WTC11 (cell line): ENCODE measurements around the gene PTGES2. TPM values are rescaled to one million over a fixed set of nuclear protein-coding genes. Genes with fewer than 3 reads are reported as not detected.

Source experiments
- ATAC-seq: fragments of 200-7000 bp; cut with Tn5 transposase; 2 replicates; pipeline ENCODE4 v1.10.0; 2021; ENCODE audit warnings: mild to moderate bottlenecking, moderate library complexity
- CTCF ChIA-PET: fragments of 300-600 bp; sonication (Branson Sonifier 250); formaldehyde crosslinking; loops from one replicate; lab custom pipeline; 2021; ENCODE audit warnings: antibody characterized with exemption; lab: Charles Lee
- POLR2A ChIA-PET: fragments of 350-600 bp; sonication (Branson Sonifier 250); formaldehyde crosslinking; loops from one replicate; lab custom pipeline; 2021; ENCODE audit warnings: antibody characterized with exemption; lab: Charles Lee
- DNase-seq: peaks from one replicate; pipeline ENCODE4 v3.0.0; 2021; ENCODE audit warnings: low spot score
- H3K27ac Mint-ChIP-seq: 2 replicates; pipeline ENCODE4 v1.8.0; 2021; ENCODE audit warnings: mixed read lengths
- H3K27me3 Mint-ChIP-seq: 2 replicates; pipeline ENCODE4 v1.8.0; 2021; ENCODE audit warnings: low read depth, mild to moderate bottlenecking, moderate library complexity, mixed read lengths
- H3K36me3 Mint-ChIP-seq: 2 replicates; pipeline ENCODE4 v1.8.0; 2021; ENCODE audit warnings: mixed read lengths
- H3K4me1 Mint-ChIP-seq: 2 replicates; pipeline ENCODE4 v1.8.0; 2022; ENCODE audit warnings: mixed read lengths
- H3K4me3 Mint-ChIP-seq: 2 replicates; pipeline ENCODE4 v1.8.0; 2021; ENCODE audit warnings: mild to moderate bottlenecking, moderate library complexity, mixed read lengths
- H3K9me3 Mint-ChIP-seq: 2 replicates; pipeline ENCODE4 v1.8.0; 2021; ENCODE audit warnings: mixed read lengths
- ZNF416 ChIP-seq: fragments of 250-450 bp; sonication (Bioruptor Pico); IDR thresholded peaks from 2 replicates; pipeline ENCODE4 v1.9.0; 2021; ENCODE audit warnings: mild to moderate bottlenecking, inconsistent platforms
- total RNA-seq: library from RNA; stranded (reverse); gene quantifications from 3 replicates; pipeline ENCODE4 v1.2.3, GENCODE V29; 2021
- TF ChIP-seq, protein P1 (sequence below): sonication (generic); formaldehyde crosslinking; IDR thresholded peaks from 2 replicates; pipeline ENCODE4 v1.8.1; 2023; ENCODE audit warnings: mild to moderate bottlenecking, missing genetic modification reagents
- TF ChIP-seq, protein P2 (sequence below): sonication (generic); formaldehyde crosslinking; IDR thresholded peaks from 2 replicates; pipeline ENCODE4 v1.8.0; 2022; ENCODE audit warnings: missing genetic modification reagents
- TF ChIP-seq, protein P3 (sequence below): sonication (generic); formaldehyde crosslinking; IDR thresholded peaks from 2 replicates; pipeline ENCODE4 v1.8.0; 2023; ENCODE audit warnings: missing genetic modification reagents, mild to moderate bottlenecking, borderline replicate concordance
- TF ChIP-seq, protein P4 (sequence below): sonication (generic); formaldehyde crosslinking; IDR thresholded peaks from 2 replicates; pipeline ENCODE4 v1.8.0; 2022; ENCODE audit warnings: mild to moderate bottlenecking, missing genetic modification reagents
- TF ChIP-seq, protein P5 (sequence below): sonication (generic); formaldehyde crosslinking; IDR thresholded peaks from 2 replicates; pipeline ENCODE4 v1.8.1; 2023; ENCODE audit warnings: mild to moderate bottlenecking, moderate library complexity, missing genetic modification reagents

PTGES2 gene
- total RNA-seq, 1 experiment from 2014 or later = 118 TPM

DNA sequence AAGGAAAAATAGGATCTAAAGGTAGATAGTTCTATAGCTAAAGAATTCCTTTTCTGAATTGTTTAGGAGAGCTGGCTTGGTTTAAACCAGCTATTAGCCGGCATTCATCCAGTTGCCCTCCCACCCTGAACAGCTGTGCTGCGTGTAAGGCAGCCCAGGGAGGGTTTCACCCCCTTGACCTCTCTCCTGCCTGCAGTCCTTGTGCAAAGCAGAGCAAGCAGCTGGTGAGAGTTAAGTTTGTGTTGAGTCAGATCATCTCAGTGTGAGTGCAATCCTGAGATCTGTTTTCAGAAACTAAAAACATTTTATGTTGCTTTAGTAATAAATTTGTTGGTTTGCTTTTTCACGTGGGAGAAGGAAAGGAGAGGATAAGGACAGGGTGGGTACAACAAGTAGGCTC lies 46.5 kb downstream of the PTGES2 start:
- Mint-ChIP-seq H3K4me3 (no peak overlapping the region), H3K27ac (peak overlapping the region; percentile 89), H3K9me3 (no peaks in the 10 kb centered on the region), H3K27me3 (no peaks in the 10 kb centered on the region), H3K4me1 (peaks cover 32% of the 10 kb centered on the region), H3K36me3 (peaks cover 5% of the 10 kb centered on the region)
- TF ChIP-seq, protein P1, sequence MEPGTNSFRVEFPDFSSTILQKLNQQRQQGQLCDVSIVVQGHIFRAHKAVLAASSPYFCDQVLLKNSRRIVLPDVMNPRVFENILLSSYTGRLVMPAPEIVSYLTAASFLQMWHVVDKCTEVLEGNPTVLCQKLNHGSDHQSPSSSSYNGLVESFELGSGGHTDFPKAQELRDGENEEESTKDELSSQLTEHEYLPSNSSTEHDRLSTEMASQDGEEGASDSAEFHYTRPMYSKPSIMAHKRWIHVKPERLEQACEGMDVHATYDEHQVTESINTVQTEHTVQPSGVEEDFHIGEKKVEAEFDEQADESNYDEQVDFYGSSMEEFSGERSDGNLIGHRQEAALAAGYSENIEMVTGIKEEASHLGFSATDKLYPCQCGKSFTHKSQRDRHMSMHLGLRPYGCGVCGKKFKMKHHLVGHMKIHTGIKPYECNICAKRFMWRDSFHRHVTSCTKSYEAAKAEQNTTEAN (CRISPR knock-in tag) = no peak
- POLR2A ChIA-PET = no interaction called here
- no peak for DNase-seq
- ATAC-seq = no peak
- CTCF ChIA-PET = interaction anchor here (1.3 to 2.0 kb wide), 4 partner anchors 10 to 358 kb away, joined by 3 to 8 read pairs (median 6); no protein-coding TSS in a partner anchor

DNA sequence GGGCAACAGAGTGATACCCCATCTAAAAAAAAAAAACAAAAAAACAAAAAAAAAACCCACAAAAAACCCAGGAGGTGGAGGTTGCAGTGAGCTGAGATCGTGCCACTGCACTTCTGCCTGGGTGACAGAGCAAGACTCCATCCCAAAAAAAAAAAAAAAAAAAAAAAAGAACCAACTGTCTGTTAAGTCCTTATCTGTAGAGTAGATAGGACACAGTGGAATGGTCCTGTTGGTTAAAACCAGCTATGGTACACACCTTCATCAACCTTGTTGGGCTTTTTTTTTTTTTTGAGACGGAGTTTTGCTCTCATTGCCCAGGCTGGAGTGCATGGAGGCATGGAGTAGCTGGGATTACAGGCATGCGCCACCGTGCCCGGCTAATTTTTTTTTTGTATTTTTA lies 47.3 kb downstream of the PTGES2 start:
- Mint-ChIP-seq H3K4me1 (peaks cover 32% of the 10 kb centered on the region), H3K4me3 (no peak overlapping the region), H3K36me3 (peaks cover 5% of the 10 kb centered on the region), H3K9me3 (no peaks in the 10 kb centered on the region), H3K27me3 (no peaks in the 10 kb centered on the region), H3K27ac (no peak overlapping the region)
- TF ChIP-seq, protein P2, sequence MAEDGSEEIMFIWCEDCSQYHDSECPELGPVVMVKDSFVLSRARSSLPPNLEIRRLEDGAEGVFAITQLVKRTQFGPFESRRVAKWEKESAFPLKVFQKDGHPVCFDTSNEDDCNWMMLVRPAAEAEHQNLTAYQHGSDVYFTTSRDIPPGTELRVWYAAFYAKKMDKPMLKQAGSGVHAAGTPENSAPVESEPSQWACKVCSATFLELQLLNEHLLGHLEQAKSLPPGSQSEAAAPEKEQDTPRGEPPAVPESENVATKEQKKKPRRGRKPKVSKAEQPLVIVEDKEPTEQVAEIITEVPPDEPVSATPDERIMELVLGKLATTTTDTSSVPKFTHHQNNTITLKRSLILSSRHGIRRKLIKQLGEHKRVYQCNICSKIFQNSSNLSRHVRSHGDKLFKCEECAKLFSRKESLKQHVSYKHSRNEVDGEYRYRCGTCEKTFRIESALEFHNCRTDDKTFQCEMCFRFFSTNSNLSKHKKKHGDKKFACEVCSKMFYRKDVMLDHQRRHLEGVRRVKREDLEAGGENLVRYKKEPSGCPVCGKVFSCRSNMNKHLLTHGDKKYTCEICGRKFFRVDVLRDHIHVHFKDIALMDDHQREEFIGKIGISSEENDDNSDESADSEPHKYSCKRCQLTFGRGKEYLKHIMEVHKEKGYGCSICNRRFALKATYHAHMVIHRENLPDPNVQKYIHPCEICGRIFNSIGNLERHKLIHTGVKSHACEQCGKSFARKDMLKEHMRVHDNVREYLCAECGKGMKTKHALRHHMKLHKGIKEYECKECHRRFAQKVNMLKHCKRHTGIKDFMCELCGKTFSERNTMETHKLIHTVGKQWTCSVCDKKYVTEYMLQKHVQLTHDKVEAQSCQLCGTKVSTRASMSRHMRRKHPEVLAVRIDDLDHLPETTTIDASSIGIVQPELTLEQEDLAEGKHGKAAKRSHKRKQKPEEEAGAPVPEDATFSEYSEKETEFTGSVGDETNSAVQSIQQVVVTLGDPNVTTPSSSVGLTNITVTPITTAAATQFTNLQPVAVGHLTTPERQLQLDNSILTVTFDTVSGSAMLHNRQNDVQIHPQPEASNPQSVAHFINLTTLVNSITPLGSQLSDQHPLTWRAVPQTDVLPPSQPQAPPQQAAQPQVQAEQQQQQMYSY (CRISPR knock-in tag) = no peak
- TF ChIP-seq, protein P3, sequence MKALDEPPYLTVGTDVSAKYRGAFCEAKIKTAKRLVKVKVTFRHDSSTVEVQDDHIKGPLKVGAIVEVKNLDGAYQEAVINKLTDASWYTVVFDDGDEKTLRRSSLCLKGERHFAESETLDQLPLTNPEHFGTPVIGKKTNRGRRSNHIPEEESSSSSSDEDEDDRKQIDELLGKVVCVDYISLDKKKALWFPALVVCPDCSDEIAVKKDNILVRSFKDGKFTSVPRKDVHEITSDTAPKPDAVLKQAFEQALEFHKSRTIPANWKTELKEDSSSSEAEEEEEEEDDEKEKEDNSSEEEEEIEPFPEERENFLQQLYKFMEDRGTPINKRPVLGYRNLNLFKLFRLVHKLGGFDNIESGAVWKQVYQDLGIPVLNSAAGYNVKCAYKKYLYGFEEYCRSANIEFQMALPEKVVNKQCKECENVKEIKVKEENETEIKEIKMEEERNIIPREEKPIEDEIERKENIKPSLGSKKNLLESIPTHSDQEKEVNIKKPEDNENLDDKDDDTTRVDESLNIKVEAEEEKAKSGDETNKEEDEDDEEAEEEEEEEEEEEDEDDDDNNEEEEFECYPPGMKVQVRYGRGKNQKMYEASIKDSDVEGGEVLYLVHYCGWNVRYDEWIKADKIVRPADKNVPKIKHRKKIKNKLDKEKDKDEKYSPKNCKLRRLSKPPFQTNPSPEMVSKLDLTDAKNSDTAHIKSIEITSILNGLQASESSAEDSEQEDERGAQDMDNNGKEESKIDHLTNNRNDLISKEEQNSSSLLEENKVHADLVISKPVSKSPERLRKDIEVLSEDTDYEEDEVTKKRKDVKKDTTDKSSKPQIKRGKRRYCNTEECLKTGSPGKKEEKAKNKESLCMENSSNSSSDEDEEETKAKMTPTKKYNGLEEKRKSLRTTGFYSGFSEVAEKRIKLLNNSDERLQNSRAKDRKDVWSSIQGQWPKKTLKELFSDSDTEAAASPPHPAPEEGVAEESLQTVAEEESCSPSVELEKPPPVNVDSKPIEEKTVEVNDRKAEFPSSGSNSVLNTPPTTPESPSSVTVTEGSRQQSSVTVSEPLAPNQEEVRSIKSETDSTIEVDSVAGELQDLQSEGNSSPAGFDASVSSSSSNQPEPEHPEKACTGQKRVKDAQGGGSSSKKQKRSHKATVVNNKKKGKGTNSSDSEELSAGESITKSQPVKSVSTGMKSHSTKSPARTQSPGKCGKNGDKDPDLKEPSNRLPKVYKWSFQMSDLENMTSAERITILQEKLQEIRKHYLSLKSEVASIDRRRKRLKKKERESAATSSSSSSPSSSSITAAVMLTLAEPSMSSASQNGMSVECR (CRISPR knock-in tag) = no peak
- TF ChIP-seq, protein P4, sequence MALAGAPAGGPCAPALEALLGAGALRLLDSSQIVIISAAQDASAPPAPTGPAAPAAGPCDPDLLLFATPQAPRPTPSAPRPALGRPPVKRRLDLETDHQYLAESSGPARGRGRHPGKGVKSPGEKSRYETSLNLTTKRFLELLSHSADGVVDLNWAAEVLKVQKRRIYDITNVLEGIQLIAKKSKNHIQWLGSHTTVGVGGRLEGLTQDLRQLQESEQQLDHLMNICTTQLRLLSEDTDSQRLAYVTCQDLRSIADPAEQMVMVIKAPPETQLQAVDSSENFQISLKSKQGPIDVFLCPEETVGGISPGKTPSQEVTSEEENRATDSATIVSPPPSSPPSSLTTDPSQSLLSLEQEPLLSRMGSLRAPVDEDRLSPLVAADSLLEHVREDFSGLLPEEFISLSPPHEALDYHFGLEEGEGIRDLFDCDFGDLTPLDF (CRISPR knock-in tag) = no peak
- no peak for TF ChIP-seq ZNF416 (CRISPR knock-in tag)
- ATAC-seq = no peak
- POLR2A ChIA-PET = no interaction called here
- no peak for DNase-seq
- CTCF ChIA-PET = interaction anchor here (1.3 to 2.0 kb wide), 3 partner anchors 37 to 359 kb away, joined by 3 to 8 read pairs (median 6); no protein-coding TSS in a partner anchor

DNA sequence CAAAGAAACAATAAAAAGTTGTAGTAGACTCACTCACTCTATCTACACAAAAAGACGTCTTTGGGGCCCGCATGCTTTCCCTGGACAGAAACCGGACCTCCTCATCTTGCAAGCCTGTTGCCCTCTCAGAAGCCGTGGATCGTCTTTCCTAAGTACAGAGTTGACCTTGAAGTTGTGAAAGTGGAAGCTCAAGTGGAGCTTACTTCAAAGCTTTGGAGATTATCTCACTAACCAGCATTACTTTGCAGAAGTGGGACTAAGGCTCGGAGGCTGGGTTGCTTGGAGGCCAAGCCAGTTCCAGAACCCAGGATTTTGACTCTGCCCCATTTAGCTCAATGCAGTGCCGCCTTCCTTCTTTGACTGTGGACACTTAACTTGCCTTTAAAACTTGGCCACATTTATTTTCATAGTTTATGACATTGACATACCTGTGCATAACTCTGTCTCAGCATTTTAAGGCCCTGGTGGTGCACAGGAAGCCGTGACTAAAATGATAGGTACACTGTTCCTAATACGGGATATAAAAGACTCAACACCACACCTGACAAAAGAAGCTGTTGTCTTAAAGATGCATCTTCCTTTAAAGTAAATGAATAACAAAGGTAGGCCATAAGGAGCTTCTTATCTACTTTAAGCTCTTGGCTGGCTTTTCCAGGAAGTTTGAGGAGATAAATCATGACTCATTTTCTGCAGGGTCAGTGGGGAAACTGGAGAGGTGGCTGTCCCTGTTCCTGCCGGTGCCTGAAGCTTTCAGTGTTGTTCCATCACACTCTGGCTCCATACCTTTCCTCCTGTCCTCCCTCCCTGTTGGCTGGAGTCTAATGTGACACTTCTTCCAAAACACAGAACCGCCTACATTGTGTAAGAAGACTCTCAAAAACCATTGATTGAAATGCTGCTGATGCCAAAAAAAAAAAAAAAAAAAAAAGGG lies 48.8 kb downstream of the PTGES2 start:
- CTCF ChIA-PET = interaction anchor here (1.0 to 2.1 kb wide), 4 partner anchors 39 to 136 kb away, joined by 4 to 9 read pairs (median 6); no protein-coding TSS in a partner anchor
- Mint-ChIP-seq H3K9me3 (no peaks in the 10 kb centered on the region), H3K36me3 (peaks cover 5% of the 10 kb centered on the region), H3K27me3 (no peaks in the 10 kb centered on the region), H3K4me1 (peaks cover 29% of the 10 kb centered on the region), H3K27ac (peak overlapping the region; percentile 75), H3K4me3 (no peak overlapping the region)
- ATAC-seq (no peak), DNase-seq (no peak)
- TF ChIP-seq, protein P5, sequence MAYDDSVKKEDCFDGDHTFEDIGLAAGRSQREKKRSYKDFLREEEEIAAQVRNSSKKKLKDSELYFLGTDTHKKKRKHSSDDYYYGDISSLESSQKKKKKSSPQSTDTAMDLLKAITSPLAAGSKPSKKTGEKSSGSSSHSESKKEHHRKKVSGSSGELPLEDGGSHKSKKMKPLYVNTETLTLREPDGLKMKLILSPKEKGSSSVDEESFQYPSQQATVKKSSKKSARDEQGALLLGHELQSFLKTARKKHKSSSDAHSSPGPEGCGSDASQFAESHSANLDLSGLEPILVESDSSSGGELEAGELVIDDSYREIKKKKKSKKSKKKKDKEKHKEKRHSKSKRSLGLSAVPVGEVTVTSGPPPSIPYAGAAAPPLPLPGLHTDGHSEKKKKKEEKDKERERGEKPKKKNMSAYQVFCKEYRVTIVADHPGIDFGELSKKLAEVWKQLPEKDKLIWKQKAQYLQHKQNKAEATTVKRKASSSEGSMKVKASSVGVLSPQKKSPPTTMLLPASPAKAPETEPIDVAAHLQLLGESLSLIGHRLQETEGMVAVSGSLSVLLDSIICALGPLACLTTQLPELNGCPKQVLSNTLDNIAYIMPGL (CRISPR knock-in tag) = no peak
- POLR2A ChIA-PET = interaction anchor here (0.7 kb wide), 1 partner anchor 149 kb away, joined by 11 read pairs; no protein-coding TSS in a partner anchor
